CD4-positive, alpha-beta T cell (primary cell): ENCODE results near the gene RIC3. TPM values are rescaled to one million over a fixed set of nuclear protein-coding genes. Genes with fewer than 3 reads are reported as not detected.

Experiments
- ATAC-seq: fragments of 200-7000 bp; cut with Tn5 transposase; one replicate; pipeline ENCODE4 v1.10.0; 2022; ENCODE audit warnings: mild to moderate bottlenecking; ENCODE audit not compliant: poor library complexity
- CTCF ChIA-PET: fragments of 350-600 bp; sonication (Branson Sonifier 250); formaldehyde crosslinking; loops from one replicate; lab custom pipeline; 2021; ENCODE audit warnings: antibody characterized with exemption, inconsistent platforms; lab: Charles Lee
- POLR2A ChIA-PET: fragments of 350-600 bp; sonication (Branson Sonifier 250); formaldehyde crosslinking; loops from one replicate; lab custom pipeline; 2021; ENCODE audit warnings: antibody characterized with exemption, inconsistent platforms; lab: Charles Lee
- DNase-seq, 14 experiments: peaks; one replicate each; pipeline ENCODE4 v3.0.0-alpha.2; 2013 to 2020; ENCODE audit warnings: mixed read lengths in 2 of 14
- H3K27ac ChIP-seq, 2 donors: one replicate each; pipeline versions ENCODE4 v1.5.1 to v1.7.0; 2013; ENCODE audit warnings: low read length in 2 of 2, low read depth in 1 of 2, mild to moderate bottlenecking in 1 of 2
- H3K27me3 ChIP-seq, 2 experiments: 1 replicate in 1 of 2; 2 replicates in 1 of 2; pipeline versions ENCODE4 v1.6.1 to v1.7.0; 2013; ENCODE audit warnings: low read length in 2 of 2, control low read depth in 1 of 2, mild to moderate bottlenecking in 1 of 2, moderate library complexity in 1 of 2; ENCODE audit not compliant: insufficient read depth in 2 of 2, control insufficient read depth in 1 of 2
- H3K36me3 ChIP-seq: one replicate; pipeline ENCODE4 v1.6.1; 2013; ENCODE audit warnings: low read length, control low read depth; ENCODE audit not compliant: insufficient read depth
- H3K4me1 ChIP-seq: one replicate; pipeline ENCODE4 v1.6.1; 2013; ENCODE audit warnings: low read length, control low read depth; ENCODE audit not compliant: insufficient read depth
- H3K4me3 ChIP-seq: one replicate; pipeline ENCODE4 v1.5.1; 2013; ENCODE audit warnings: mild to moderate bottlenecking, low read length, moderate library complexity
- H3K9me3 ChIP-seq, 2 experiments: 1 replicate in 1 of 2; 2 replicates in 1 of 2; pipeline versions ENCODE4 v1.6.1 to v1.7.0; 2013; ENCODE audit warnings: low read length in 2 of 2, mild to moderate bottlenecking in 2 of 2, control low read depth in 1 of 2, moderate library complexity in 1 of 2; ENCODE audit not compliant: control insufficient read depth in 1 of 2, insufficient read depth in 1 of 2
- H3K27ac Mint-ChIP-seq: one replicate; pipeline ENCODE4 v1.8.0; 2020; ENCODE audit warnings: mixed read lengths
- H3K27me3 Mint-ChIP-seq: one replicate; pipeline ENCODE4 v1.8.0; 2021; ENCODE audit warnings: mixed read lengths
- H3K36me3 Mint-ChIP-seq: one replicate; pipeline ENCODE4 v1.8.0; 2021; ENCODE audit warnings: low read depth, mixed read lengths
- H3K4me1 Mint-ChIP-seq: one replicate; pipeline ENCODE4 v1.8.0; 2021; ENCODE audit warnings: low read depth, mixed read lengths
- H3K4me3 Mint-ChIP-seq: one replicate; pipeline ENCODE4 v1.8.0; 2020; ENCODE audit warnings: mild to moderate bottlenecking, mixed read lengths
- H3K9me3 Mint-ChIP-seq: one replicate; pipeline ENCODE4 v1.8.0; 2020; ENCODE audit warnings: mixed read lengths
- CTCF ChIP-seq: fragments of 200-600 bp; IDR thresholded peaks from one replicate; pipeline ENCODE4 v1.8.0; 2022; ENCODE audit warnings: antibody characterized with exemption, mild to moderate bottlenecking
- intact Hi-C, 2 experiments: fragments of 100-400 bp; cut with DNase I in 1 of 2; cut with micrococcal nuclease in 1 of 2; formaldehyde crosslinking; loops; one replicate each; pipeline versions ENCODE4 v1.15.1 to v1.9.0; 2023 to 2025; cut with DNase I, micrococcal nuclease
- total RNA-seq, 174 experiments: library from RNA in 2 of 174; stranded (reverse) in 2 of 174; gene quantifications; one replicate each; pipeline ENCODE4 v1.2.3 and lab custom pipeline; 2021 to 2026

The RIC3 gene
- total RNA-seq, 2 experiments from 2014 or later = 55.3 to 57.6 TPM

GRCh38 chr11:8111636-8112035 lies 57.2 kb downstream of the RIC3 start:
- ATAC-seq = no peak
- Mint-ChIP-seq H3K27me3 (no peaks in the 10 kb centered on the region), H3K36me3 (peaks cover 80% of the 10 kb centered on the region), H3K4me3 (no peak overlapping the region), H3K4me1 (no peaks in the 10 kb centered on the region), H3K9me3 (peaks cover 6% of the 10 kb centered on the region), H3K27ac (no peak overlapping the region)
- Histone ChIP-seq H3K4me1 (no peaks in the 10 kb centered on the region), H3K4me3 (no peak overlapping the region), H3K27ac (no peak overlapping the region), H3K36me3 (peaks cover 17% of the 10 kb centered on the region), H3K9me3 (peaks cover 7 to 12% of the 10 kb centered on the region in 2 experiments), H3K27me3 (no peaks in the 10 kb centered on the region)
- ChIA-PET CTCF (no interaction called here), POLR2A (no interaction called here)
- TF ChIP-seq CTCF = no peak
- intact Hi-C loops = no loop called here
- no peak for DNase-seq

GRCh38 chr11:8110396-8110795 lies 58.4 kb downstream of the RIC3 start:
- H3K4me3 Mint-ChIP-seq = no peak overlapping the region
- Histone ChIP-seq H3K36me3 (peaks cover 21% of the 10 kb centered on the region), H3K4me1 (no peaks in the 10 kb centered on the region), H3K9me3 (peaks cover 3 to 12% of the 10 kb centered on the region in 2 experiments), H3K27me3 (no peaks in the 10 kb centered on the region), H3K4me3 (no peak overlapping the region), H3K27ac (no peak overlapping the region)
- peaks cover 80% of the 10 kb centered on the region for H3K36me3 Mint-ChIP-seq
- peaks cover 6% of the 10 kb centered on the region for H3K9me3 Mint-ChIP-seq
- intact Hi-C loops = no loop called here
- POLR2A ChIA-PET = no interaction called here
- CTCF ChIA-PET = no interaction called here
- H3K27me3 Mint-ChIP-seq = no peaks in the 10 kb centered on the region
- TF ChIP-seq CTCF = no peak
- ATAC-seq = no peak
- DNase-seq = no peak
- H3K27ac Mint-ChIP-seq = no peak overlapping the region
- H3K4me1 Mint-ChIP-seq = no peaks in the 10 kb centered on the region

GRCh38 chr11:8109675-8110074 lies 59.1 kb downstream of the RIC3 start:
- Mint-ChIP-seq H3K4me1 (no peaks in the 10 kb centered on the region), H3K27me3 (no peaks in the 10 kb centered on the region), H3K4me3 (no peak overlapping the region), H3K36me3 (peaks cover 74% of the 10 kb centered on the region), H3K27ac (no peak overlapping the region), H3K9me3 (peaks cover 2% of the 10 kb centered on the region)
- intact Hi-C loops = no loop called here
- no peak overlapping the region for H3K27ac ChIP-seq
- H3K4me3 ChIP-seq = no peak overlapping the region
- DNase-seq (no peak), ATAC-seq (no peak)
- H3K9me3 ChIP-seq = peaks cover 3 to 12% of the 10 kb centered on the region in 2 experiments
- ChIA-PET POLR2A (no interaction called here), CTCF (no interaction called here)
- no peak for TF ChIP-seq CTCF
- H3K4me1 ChIP-seq = no peaks in the 10 kb centered on the region
- no peaks in the 10 kb centered on the region for H3K27me3 ChIP-seq
- H3K36me3 ChIP-seq = peaks cover 21% of the 10 kb centered on the region
